AG08395 (cell line): ENCODE results near the gene MSL2.
"Not testable (repeated sequence)": the region's sequence is repeated elsewhere in the genome, so short reads cannot be mapped to it uniquely, and the experiment has no call there.

Experiments used
- DNase-seq: peaks from one replicate; pipeline ENCODE4 v3.0.0; 2012; ENCODE audit warnings: mixed read lengths, low spot score

MSL2 gene

DNA sequence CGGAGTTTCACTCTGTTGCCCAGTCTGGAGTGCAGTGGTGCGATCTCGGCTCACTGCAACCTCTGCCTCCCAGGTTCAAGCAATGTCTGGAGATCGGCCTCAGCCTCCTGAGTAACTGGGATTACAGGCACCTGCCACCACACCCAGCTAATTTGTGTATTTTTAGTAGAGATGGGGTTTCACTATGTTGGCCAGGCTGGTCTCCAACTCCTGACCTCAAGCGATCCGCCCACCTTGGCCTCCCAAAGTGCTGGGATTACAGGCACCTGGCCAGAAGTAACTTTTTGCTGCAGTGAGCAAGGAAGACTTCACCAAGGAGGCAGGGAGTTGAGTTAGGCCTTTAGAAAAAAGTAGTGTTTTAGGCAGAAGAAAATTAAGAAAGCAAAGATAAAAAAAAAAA, 3.9 kb downstream of the MSL2 start:
- DNase-seq: not testable (repeated sequence)

DNA sequence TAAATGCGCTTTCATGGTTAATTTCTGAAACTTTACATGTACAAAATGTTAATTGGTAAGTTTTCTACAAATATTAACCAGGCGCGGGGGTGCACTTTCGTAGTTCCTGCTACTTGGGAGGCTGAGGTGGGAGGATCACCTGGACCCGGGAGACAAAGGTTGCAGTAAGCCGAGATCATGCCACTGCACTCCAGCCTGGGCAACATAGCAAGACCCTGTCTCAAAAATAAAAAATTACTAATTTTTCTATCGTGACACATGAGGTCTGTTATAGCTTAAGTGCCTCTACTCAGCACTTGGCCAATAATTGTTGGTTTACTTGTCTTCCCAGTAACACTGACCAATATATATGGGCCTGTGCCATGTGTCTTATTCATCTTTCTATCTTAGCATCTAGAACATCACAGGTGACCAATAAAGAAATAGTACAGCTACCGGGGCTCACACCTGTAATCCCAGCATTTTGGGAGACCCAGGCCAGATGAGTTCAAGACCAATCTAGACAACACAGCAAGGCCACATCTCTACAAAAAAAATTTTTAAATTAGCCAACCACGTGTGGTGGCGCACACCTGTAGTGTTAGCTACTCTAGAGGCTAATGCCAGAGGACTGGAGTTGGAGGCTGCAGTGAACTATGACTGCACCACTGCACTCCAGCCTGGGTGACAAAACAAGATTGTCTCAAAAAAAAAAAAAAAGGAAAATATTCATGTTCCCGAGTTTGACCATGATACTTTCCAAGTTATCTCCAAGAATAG, 6.1 kb downstream of the MSL2 start:
- DNase-seq: no peak

DNA sequence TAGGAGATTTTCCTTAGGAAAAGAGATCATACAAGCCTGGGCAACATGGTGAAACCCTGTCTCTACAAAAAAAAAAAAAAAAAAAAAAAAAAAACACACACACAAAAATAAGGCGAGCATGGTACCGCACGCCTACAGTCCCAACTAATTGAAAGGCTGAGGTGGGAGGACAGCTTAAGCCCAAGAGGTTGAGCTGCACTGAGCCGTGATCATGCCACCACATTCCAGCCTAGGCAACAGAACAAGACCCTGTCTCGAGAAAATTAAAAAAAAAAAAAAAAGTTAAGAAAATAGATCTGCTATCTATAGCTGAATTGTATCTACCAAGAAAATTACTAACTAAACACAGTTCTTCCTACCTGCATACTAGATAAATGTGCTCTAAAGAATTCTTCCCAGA, 7.1 kb downstream of the MSL2 start:
- DNase-seq: no peak

DNA sequence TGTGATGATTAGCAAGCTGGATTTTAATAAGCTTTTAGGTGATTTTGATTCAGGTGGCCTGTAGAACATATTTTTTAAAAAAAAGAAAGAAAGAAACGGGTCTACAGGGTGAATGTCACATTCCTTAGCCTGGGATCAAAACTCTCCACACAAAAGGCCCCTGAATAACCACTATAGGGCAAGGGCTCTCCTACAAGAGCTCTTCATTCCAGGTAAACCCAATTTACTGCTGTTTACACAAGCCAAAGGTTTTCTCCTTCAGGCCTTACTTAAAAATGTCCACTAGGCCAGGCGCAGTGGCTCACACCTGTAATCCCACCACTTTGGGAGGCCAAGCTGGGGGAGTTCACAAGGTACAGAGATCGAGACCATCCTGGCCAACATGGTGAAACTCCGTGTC, 8.3 kb downstream of the MSL2 start:
- no peak for DNase-seq

DNA sequence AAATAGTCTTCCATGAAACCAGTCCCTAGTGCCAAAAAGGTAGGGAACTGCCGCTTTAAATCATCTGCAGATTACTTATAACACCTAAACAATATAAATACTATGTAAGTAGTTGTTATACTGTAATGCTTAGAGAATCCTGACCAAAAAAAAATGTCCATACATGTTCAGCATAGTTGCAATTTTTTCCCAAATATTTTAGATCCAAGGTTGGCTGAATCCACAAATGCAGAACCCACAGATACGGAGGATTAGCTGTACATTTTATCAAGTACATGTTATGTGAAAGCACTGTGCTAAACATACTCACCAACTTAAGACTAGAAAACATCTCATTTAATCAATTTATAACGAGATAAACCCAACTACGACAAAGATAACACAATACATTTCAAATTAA, 9.3 kb downstream of the MSL2 start:
- DNase-seq: no peak

DNA sequence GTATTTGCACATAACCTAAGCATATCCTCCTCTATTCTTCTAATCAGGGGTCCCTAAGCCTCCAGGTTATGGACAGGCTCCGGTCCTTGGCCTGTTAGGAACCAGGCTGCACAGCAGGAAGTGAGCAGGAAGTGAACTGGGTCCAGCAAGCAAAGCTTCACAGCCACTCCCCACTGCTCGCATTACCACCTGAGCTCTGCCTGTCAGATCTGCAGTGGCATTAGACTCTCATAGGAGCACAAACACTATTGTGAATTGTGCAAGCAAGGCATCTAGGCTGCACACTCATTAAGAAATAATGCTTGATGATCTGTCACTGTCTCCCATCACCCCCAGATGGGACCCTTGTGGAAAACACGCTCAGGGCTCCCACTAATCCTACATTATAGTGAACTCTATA, 9.8 kb downstream of the MSL2 start:
- DNase-seq: no peak

DNA sequence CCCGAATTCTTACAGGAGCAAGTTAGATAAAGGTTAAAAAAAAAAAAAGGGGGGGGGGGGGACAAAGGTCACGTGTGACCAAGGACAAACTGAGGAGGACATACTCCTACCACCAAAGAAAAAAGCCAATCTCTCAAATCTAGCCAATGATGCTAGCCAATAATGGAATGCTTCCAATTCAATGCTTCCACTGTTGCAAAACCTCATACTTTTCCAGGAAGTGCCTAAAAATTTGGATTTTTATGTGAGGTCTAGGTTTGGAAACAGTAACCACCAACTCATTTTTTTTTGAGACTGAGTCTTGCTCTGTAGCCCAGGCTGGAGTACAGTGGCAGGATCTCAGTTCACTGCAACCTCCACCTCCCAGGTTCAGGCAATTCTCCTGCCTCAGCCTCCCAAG, 11.4 kb downstream of the MSL2 start:
- peak; percentile 42 for DNase-seq

DNA sequence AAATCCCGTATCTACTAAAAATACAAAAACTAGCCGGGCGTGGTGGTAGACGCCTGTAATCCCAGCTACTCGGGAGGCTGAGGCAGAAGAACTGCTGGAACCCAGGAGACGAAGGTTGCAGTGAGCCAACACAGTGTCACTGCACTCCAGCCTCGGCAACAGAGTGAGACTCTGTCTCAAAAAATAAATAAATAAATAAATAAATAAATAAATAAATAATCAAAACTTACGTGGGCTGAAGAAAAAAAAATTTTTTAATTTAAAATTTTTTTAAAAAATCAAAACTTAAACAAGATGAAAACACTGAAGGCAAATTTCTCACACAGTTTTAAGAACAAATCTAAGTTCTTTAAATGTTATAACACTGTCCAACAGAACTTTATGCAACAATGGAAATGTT, 14.4 kb downstream of the MSL2 start:
- no peak for DNase-seq

DNA sequence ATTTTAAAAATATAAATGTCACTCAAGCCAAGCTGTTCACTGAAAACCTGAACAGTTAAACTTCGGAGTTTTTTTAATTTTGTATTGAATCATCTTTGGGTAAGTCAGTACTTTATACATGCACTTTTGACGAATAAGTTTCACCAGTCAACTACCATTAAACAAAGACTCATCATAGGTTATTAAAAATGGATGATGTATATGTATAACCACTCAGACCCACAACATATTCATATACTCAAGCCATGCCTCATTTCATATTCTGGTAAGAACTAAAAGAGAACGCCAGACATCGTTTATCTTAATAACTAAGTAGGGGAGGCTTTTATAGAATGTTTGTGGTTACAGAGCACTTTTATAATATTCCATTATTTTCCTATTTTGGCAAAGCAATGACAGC, 18.3 kb downstream of the MSL2 start:
- no peak for DNase-seq

DNA sequence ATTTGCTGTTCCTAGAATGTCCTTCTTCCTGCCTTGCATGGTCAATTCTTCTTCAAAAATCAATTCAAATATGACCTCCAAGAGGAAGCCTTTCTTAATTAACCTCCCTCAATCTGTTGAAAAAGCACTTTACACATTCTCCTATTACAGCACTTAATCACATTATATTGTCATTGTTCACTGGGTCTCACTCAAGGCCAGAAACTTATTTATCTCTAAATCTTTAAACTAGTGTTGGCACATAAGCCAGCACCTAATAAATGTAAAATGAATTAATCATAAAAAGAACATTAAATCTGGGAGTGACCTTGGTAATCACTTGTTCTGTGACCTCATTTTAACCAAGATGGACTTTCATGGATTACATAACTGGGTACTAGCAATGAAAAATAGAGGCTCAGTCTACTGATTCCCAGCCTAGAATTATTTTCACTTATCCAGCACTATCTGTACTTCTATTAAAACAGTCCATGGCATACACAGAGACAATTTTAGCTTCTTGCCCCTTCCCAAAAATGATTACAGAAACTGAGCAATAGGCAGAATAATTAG, 22.1 kb downstream of the MSL2 start:
- no peak for DNase-seq

DNA sequence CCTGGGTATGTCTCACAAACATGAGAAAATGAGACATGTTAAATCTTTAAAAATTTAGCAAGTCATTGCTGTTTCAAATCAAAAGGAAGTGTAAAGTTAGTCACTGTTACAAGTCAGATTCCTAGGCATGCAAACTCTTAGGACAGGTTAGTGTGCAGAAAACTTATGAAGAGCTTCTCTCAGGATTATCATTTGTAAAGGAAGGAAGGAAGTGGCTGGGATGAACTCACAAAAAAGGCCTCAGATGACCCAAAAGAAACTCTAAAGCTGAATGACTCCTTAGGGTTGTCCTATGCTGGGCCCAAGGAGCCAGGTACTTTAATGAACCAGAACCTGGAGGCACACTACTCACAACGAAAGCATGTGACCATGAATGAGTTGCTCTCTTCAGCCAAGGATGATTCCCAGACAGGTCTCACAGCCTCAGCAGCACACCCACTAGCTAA, 25.0 kb downstream of the MSL2 start:
- DNase-seq: no peak

DNA sequence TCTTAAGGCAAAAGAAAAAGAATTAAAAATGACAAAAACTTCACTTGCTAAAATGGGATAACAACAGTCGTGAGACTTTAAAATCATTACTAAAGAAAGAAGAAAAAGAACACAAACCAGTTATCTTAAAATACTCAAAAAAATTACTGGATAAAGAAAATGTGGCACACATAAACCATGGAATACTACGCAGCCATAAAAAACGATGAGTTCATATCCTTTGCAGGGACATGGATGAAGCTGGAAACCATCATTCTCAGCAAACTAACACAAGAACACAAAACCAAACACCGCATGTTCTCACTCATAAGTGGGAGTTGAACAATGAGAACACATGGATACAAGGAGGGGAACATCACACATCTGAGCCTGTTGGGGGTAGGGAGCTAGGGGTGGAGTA, 27.9 kb downstream of the MSL2 start:
- DNase-seq: not testable (repeated sequence)

DNA sequence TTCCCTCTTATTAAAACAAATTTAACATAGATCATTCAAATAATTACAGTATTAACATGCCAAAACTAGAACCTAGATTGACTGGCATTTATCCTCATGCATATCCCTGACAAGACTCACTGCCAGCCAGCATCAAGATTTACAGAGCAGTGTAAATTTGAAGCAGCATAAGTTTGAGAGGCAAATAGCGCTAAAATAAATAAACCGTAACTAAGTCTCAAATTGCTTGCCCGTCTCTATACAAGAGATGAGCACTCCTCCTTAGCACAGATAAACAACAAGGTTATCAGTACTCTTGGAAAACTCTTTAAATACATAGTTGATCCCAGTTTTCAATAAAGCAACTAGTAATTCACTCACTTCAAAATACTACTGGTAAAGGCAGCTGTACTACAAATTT, 29.6 kb downstream of the MSL2 start:
- no peak for DNase-seq

DNA sequence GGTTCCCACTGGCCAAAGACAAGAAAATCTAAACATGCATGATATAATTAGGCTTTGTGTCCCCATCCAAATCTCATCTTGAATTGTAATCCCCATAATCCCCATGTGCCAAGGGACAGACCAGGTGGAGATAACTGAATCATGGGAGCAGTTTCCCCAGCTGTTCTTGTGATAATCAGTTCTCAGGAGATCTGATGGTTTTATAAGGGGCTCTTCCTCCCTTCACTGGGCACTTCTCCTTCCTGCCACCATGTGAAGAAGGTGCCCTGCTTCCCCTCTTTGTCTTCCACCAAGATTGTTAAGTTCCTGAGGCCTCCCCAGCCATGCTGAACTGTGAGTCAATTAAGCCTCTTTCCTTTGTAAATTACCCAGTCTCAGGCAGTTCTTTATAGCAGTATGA, 32.5 kb downstream of the MSL2 start:
- not testable (repeated sequence) for DNase-seq

DNA sequence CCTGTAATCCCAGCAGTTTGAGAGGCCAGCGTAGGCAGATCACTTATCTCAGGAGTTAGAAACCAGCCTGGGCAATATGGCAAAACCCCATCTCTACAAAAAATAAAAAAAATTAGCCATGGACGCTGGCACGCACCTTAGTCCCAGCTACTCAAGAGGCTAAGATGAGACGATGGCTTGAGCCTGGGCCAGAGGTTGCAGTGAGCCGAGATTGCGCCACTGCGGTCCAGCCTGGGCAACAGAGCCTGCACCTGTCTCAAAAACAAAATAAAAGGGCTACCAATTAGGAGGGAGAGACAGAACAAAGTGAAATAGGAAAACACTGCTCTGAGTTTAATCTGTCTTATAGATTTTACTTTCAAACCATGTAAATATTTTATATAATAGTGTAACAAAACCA, 33.8 kb downstream of the MSL2 start:
- DNase-seq: no peak

DNA sequence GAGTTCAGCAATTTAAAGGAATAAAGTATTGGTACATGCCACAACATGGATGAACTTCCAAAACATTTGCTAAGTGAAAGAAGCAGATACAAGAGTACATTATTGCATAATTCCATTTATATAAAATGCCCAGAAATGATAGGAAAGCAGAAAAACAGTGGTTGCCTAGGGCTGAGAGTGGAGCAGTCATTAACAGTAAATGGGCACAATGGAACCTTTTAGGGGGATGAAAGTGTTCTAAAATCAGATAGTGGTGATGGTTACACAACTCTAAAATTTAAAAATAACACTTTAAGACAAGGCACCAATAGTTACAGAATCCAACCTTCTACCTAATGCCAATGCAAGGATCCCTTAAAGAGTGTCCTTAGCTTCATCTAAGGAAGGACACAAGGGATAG, 34.6 kb downstream of the MSL2 start:
- no peak for DNase-seq

DNA sequence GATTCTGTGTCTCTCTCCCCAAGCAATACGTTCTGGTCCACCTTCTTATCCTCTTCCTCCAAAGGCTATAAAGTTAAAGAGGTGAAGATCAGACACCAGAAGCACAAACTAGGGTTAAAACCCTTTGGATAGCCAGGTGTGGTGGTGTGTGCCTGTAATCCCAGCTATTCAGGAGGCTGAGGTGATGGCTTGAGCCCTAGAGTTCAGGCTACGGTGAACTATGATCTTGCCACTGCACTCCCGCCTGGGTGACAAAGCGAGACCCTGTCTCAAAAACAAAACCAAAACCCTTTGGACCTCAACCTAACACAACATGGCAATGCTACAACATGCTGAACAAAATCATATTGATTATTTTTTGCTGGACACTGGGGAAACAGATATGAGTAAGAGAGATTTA, 43.2 kb downstream of the MSL2 start:
- DNase-seq: no peak

DNA sequence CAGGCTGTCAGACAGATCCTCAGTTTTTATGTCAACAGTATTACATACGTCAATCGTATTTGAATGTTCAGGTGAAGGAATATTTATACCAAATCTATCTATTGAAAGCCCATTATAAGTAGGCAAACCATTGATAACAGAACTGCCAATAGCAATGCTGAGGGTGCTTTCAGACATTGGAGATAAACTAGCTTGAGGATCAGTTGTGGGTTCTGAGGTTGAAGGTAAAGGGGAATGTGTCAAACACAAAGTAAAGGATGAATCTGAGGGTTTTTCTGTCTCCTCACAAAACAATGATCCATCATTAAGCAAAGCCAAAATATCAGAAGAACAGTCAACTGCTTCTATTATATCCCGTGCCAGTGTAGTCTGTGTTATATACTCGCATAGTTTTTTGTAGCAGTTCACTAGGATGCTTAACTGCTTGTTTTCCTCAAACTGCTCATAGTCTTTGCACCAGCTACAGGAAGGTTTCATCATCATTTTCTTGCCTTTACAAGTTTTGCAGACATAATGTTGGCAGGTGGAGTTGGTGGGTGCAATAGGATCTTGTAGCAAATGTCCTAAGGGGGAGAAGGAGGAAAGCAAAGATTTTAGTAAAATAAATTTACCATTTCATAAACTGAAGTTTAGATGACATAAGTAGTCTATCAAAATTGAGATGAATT, 43.8 kb downstream of the MSL2 start:
- no peak for DNase-seq

DNA sequence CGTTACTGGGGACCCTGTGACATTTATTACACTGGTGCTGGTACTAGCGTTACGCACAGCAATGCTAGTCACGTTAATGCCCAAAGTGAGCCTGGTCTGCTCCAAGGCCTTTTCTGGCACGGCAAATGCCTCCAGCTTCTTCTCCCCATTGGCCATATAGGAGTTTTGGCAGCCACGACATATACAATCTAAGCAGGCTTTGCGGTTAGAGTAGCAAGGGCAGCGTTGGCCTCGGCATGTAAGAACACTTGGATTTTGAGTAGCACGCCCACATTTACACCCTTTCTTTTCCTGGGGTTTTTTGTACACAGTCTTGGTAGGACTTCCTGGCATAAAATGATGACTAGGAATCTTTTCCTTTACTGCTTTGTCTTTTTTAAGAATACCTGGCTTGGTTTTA, 44.9 kb downstream of the MSL2 start:
- DNase-seq: no peak

DNA sequence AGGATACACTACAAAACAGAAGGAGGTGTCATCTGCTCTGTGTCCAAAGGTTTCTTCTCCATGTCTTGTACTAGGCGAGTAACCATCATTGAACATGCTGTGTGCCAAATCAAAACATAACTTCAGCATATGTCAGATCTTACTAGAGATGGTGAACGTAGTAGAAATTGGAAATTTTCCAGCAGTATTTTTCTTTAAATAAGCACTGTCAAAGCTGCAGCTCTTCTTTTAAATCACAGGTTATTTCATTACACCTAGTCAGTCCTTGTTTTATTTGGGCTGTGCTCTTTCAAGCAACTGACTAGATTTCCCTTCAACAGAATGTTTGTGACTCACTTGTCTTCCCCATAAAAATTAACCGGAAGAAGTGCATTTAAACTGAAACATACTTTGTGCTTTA, 46.5 kb downstream of the MSL2 start:
- peak; percentile 7 for DNase-seq

DNA sequence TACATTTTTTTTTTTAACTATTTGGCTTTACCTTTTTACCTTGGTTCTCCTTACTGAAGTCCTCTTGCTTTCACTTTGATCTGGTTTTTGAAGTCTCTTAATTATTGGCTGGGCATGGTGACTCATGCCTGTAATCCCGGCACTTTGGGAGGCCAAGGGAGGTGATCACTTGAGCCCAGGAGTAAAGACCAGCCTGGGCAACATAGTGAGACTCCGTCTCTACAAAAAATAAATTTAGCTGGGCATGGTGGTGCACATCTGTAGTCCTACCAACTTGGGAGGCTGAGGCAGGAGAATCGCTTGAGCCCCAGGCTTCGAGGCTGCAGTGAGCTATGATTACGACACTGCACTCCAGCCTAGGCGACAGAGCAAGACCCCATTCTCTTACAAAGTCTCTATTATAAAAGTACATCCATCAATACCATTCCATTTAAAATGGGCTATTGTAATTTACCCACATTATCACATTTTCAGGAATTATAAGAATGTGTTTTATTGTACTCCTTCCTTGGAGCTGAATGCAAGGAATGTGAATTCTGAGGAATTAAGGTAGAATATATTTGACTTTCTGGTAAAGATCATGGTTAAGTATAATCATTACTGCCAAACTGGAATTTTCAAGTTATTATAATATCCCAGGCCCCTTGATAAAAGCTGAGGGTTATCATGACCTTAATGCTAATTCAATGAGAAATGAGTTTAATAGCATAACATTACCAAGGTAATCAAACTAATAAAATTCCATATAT, 49.0 kb downstream of the MSL2 start:
- no peak for DNase-seq

DNA sequence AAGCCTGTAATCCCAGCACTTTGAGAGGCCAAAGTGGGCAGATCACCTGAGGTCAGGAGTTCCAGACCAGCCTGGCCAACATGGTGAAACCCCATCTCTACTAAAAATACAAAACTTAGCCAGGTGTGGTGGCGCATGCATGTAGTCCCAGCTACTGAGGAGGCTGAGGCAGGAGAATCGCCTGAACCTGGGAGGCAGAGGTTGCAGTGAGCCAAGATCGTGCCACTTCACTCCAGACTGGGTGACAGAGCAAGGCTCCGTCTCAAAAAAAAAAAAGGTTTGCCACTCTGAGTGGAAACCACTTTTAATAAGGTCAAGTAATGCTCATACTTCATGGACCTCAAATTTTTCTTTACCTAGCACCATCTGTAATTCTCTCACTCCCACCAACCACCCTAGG, 51.7 kb downstream of the MSL2 start:
- not testable (repeated sequence) for DNase-seq

DNA sequence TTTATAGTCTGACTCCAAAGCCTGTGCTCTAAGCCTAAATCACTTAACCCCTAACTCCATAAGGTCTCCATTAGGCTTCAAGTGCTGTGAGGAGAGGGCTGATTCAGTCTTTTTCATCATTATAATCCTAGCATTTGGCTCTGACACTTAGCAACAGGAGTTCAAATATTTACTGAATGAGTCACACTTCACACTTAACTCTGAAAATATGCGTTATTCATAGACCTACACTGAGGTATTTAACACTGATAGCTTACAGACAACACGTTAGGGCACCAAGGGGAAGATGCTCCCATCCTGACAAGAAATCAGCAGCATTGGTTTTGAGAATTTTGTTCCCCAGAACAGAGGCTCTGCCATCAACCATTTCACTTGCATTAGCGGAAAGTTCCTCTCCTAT, 53.5 kb downstream of the MSL2 start:
- DNase-seq: peak; percentile 83
